OCI-M2 (cell line): ENCODE results near the gene BOD1L1.
A peak's percentile ranks its signal among the peaks of the same experiment; 100 is the strongest.

Source experiments
- DNase-seq: peaks from one replicate; lab custom pipeline; 2025; ENCODE audit not compliant: unreplicated experiment; lab: John Stamatoyannopoulos, UW

Gene BOD1L1

DNA sequence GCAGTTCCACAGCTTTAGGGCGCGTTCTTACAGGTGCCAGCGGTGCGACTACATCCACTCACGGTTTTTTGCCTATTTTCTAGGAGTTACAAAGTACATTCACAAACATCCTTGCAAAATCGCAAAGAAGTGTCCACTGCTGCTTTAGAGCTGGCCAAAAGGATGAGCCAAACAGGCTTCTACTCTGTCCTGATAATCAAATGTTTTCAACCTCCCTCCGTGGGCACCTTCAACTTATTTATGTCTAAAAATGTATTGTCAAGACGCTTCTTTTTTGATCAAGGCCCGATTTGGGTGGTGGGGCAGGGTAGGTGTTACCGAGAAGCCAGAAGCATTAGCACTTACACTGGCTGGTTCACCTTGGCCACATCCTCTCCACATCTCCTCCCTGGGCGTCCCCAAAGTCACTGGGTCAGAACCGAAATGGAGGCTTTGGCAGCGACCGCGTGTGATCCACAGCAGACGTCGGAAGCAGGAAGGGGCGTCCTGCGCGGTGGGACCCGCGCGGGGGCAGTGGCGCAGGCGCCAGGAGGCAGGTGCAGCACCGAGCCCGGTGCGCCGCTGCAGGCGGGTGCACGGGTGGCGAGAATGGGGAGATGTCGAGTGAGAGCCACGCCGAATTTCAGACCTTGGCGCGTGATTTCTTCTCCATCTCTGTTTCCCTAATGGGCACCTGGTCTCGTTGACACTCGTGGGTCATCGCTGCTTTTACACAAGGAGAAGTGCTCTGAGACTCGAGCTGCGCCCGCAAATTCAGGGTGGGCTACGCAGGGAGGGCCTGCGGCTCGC lies 100.1 kb downstream of the BOD1L1 start:
- no peak for DNase-seq

DNA sequence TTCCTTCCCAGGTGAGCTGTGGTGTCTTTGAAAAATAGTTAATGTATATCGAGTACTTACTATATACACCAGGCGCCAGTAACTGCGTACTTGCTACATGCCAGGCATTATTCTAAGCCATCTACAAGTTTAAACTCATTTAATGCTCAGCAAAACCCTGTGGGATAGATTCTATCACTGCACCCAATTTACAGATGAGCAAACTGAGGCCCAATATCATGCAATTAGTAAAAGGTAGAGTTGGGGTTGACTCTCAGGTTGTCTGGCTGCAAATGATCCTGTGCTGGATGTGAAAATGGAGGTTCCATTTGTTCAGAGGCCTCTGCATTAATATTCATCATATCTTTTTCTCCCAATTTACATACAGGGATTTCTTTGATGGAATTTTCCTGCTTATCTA lies 100.9 kb downstream of the BOD1L1 start:
- no peak for DNase-seq

DNA sequence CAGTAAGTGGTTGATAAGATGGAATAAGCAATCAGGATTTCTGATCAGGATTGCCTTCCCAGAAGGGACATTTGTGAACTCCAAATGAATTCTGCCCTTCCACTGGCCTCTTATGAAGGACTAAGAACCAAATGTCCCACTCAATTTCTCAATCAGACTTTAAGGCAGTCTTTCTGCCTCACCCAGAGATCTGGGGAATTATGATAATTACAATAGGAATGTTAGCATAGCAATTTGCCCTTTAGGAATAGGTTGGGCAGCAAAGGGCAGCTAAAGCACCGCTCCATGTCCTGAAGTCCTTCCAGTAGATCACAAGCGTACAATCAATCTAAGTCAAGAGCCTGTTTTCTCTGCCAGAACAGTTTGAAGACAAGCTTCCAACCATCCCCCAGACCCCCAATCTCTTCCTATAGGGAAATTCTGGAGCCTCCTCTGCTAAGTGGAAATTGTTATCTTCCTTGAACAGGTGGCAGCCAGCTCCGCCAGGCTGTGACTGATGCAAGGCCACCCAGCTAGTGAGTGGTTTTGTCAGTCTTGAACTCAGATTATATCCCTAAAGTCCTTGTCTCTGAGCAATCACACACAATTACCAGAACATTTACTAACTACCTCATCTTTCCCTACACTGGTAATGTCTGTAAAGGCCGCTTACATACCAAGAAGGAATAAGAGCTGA lies 101.8 kb downstream of the BOD1L1 start:
- peak; percentile 1 for DNase-seq

DNA sequence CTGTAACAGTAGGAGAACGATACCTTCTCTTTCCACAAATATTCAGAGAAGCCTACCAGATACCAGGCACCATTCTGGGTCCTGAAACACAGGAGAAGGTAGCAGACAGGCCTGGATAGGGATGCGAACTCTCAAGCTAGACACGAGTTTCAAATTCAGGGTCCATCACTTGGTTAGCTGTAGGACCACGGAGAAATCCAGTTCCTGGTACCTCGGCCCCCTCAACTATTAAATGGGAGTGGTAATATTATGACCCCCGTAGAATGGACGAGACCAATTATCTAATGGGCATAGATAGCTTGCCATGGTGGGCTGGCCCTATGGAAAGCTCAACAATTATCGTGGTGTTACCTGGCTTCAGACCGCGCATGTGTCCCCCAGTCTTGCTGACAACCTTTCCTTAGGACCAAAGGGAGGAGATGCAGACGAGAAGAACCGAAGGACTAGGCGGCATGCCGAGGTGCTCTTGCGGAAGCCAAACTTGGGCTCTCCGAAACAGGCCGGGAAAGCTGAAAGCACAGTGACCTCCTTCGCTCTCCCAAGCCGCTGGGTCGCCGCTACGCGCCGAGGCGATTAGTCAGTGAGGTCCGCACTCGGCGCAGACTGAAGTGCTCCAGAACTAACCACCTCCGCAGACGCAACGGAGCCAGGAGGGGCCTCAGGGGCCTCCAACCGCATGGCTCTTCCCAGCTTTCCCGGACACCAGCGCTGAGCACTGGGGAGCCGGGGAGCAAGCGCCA lies 102.9 kb downstream of the BOD1L1 start:
- no peak for DNase-seq

DNA sequence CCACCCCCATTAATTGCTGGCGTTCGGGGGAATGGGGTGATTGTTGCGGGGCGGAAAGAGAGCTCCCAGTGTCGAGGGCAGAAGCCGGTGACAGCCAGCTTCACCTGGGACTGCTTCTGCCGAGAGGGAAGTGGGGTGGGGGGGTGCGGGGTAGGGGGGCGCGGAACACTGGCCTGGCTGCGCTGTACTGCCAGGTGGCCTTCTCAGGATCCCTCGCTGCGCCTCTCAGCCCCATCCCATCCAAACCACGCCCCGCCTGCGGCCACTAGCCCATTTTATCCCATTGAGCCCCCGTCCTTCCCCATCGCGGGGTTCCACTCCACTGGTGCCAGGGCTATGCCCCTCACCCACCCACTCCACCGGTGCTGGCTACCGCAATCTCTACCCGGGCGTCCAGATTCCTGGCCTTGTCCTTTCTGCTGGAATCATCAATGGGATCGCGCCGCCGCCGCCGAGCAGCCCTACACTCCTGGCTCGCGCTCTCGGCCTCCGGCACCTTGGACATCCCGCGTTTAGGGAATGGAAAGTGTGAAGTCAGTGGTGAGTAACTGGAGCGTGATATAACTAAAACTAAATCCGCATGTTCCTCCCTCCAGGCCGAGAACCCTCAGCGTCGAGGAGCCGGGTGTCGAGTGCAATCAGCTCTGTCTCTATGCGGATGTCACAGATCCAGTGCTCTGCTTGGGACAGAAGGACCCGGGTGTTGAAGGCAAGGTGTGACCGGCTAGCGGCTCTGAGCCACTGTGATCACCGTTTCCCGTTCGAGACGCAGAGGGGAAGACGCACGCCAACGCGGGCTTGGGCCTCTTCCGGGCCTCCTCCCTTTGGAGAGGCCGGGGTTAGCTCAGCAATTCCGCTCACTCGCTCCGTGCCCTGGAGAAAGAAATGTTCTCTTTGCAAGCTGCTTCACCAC lies 103.7 kb downstream of the BOD1L1 start:
- no peak for DNase-seq

DNA sequence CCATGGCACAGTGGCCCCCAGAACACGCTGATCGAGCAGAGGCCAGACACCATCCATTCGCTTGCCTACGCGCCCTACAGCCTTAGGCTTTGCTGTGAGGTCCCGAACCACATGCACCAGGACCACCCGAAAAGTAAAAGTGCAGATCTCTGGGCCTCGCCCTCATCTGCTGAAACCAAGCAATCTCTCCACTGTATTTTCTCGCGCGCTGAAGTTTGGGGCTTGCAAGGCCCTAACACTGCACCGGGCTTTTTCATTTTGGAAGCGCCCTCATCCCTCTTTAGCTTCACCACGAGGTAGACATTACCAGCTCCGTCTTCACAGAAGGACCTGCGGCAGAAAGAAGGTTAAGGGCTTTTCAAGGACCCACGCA lies 104.4 kb downstream of the BOD1L1 start:
- DNase-seq = no peak

DNA sequence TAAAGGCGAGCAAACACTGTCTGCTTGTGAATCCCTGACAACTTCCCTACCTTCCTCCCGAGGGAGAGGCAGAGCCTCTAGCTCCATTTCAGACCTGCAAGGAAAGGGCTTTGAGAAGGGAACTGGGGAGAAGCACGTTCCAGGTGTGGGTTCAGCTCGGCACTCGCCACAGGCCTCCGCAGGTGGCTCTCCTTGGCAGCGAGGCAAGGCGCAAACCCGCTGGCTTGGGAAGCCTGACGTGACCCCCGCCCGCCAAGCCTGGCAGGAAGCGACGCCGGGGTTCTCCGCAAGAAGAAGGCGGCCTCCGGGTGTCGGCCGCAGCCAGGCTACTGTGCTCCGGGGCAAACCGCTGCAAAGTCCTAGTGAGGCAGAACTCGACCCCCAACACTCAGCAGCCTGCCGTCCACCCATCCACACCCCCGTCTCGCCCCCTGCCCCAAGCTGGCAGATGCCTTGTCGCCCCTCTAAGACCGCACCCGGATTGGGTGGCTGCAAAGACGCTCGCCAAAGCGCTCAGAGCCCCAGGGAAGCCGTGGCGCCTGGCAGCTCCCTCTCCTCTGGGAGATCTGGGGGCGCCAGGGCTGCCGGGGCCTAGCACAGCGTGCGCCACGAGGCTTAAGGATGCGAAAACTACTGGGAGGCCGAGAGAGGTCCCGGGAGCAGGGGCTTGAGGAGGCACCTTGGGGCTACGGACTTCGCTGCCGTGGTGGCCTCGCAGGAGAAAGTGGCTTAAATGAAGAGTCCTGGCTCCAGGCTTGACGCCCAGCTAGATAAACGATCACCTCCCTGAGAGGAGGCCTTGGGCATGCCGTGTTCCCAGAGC lies 105.0 kb downstream of the BOD1L1 start:
- DNase-seq = no peak

DNA sequence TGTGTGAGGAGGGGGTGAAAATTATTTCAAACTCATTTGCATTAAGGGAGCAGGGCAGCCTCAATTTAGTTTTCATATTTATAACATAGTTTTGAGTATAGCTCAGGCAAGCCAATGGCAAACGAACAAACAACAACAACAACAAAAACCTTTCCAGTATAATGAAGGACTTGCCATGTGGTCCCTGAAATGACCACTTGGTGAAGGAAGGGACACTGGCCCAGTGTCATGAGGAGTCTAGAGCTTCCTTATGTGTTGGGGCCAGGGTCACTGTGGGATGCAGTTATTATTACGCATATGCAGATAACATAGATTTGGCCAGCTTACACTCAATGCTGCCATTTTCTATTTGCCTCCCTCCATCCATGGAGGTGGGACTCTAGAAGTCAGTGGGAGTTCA lies 106.5 kb downstream of the BOD1L1 start:
- DNase-seq = no peak
